Stimulated activated CD8-positive, alpha-beta memory T cell treated with anti-CD3 and anti-CD28 coated beads, Interleukin-7, amount 100 ng/mL, for 48 hours (primary cell): ENCODE data around the gene KDM4B.

Experiments
- DNase-seq, 2 donors: peaks; one replicate each; pipeline ENCODE4 v3.0.0-alpha.2; 2020; ENCODE audit warnings: low read depth in 1 of 2; ENCODE audit errors: extremely low read depth in 1 of 2

Gene KDM4B

GRCh38 chr19:5132206-5132560 lies 163.3 kb downstream of the KDM4B start:
- no peak for DNase-seq

GRCh38 chr19:5132698-5133651 lies 164.1 kb downstream of the KDM4B start:
- DNase-seq, result no peak

GRCh38 chr19:5133986-5134595 lies 165.2 kb downstream of the KDM4B start:
- no peak for DNase-seq

GRCh38 chr19:5134691-5135090 lies 165.8 kb downstream of the KDM4B start:
- DNase-seq, result no peak

- DNase-seq, result no peak
These were observed 167.4 kb downstream of the KDM4B start for GRCh38 chr19:5136073-5136855.

DNA sequence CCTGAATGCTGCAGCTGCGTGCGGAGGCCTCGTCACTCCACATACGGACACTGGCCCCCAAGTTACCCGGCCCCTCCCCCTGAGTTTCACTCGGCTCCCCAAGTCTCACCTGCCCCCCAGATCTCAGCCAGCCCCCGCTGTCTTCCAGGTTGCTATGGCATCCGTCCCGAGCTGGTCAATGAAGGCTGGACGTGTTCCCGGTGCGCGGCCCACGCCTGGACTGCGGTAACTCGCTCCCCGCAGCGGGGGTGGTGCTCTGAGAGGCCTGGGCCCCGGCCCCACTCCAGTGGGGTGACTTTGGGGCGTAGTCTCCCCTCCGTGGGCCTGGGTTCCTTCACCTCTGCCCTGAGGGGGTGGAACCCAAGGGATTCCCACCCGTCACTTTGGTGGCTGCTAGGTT lies 168.2 kb downstream of the KDM4B start:
- no peak for DNase-seq

- DNase-seq, result no peak
These were observed 168.7 kb downstream of the KDM4B start for GRCh38 chr19:5137571-5138124.

DNA sequence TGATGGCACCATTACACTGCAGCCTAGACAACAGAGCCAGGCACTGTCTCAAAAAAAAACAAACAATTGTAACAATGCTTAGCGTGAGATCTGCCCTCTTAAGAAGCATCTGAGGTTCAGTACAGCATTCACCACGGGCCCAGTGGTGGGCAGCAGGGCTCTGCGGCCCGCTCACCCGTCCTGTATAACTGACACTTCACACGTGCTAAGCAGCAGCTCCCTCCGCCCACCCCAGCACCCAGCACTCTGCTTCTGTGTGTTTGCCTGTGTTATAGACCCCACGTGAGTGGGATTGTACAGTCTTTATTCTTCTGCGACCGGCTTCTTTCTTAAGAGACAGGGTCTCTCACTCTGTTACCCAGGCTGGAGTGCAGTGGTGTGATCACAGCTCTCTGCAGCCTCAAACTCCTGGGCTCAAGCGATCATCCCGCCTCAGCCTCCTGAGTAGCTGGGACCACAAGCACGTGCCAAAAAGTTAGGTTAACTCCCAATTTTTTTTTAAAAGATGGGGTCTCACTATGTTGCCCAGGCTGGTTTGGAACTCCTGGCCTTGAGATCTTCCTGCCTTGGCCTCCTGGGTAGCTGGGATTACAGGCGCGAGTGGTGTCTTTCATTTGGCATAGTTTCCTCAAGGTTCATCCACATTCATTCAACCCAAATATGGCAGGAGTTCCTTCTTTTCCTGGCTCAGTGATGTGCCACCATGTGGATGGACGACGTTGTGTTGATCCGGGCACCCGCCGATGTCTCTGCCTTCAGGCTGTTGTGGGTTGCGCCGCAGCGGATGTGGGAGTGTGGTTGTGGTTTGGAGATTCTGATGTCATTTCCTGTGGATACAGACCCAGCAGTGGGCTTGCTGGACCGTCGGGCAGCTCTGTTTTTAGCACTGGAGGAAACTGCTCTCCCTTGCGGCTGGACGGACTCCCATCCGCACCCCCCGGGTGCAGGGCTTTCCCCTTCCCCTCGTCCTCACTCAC lies 170.0 kb downstream of the KDM4B start:
- peak; percentile 75 to 77 for DNase-seq

DNA sequence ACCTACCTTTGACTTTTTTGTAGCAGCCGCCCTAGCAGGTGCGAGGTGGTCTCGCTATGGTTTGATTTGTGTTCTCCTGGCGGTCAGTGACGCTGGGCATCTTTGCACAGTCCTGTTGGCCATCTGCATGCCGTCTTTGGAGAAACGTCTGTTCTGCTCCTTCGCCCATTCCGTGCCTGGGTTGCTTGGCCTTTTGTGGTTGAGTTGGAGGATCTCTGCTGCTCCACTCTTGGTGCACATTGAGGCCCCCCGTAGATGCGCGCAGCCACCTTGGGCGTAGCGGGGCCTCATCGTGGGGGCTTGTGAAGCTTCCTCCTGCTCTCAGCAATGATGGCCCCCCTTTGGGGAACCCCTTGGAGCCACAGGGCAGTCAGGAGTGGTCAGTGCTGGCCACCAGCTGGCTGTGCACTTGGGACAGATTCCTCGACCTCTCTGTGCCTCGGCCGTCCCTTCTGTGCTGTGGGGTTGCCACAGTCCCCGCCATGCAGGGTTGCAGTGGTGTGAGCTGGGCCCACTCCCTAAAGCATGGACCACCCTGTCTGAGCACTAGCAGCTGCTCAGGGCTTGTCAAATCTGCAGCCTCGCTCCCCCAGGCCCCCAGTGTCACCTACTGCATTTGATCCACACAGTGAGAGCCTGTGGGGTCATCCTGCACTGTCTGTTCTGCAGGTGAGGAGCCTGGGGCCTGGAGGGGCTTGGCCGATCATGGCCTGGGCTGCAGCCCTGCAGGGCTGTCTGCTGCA lies 170.8 kb downstream of the KDM4B start:
- no peak for DNase-seq

- DNase-seq, result no peak
These were observed 172.4 kb downstream of the KDM4B start for GRCh38 chr19:5141129-5141849.

GRCh38 chr19:5141850-5142724 lies 173.2 kb downstream of the KDM4B start:
- no peak for DNase-seq

- no peak for DNase-seq
These were observed 173.8 kb downstream of the KDM4B start for GRCh38 chr19:5142725-5143097.

DNA sequence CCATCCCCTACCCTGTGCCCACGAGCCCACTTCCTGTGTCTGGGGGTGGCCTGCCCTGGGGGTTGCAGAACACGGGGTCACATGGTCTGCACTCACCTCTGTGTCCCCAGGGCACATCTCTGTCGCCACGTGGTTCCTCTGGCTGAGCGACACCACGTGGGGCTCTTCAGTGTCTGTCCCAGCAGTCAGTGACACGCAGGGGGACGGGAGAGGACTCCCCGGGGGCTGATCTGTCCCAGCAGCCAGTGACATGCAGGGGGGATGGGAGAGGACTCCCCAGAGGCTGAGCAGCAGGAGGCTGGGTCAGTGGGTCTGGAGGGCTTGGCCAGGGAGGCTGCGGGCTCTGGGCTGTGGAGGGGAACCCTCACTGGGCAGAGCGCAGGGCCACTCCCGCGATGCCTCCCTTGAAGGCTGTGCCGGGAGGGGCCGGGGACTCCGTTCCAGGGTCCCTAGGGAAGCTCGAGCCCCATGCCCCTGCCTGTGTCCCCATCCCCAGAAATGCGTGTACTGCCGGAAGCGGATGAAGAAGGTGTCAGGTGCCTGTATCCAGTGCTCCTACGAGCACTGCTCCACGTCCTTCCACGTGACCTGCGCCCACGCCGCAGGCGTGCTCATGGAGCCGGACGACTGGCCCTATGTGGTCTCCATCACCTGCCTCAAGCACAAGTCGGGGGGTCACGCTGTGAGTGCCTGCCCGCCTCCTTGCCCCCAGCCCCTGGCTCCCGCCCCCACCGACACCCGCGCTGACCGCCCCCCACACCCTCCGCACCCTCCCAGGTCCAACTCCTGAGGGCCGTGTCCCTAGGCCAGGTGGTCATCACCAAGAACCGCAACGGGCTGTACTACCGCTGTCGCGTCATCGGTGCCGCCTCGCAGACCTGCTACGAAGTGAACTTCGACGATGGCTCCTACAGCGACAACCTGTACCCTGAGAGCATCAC lies 174.8 kb downstream of the KDM4B start:
- no peak for DNase-seq

- no peak for DNase-seq
These were observed 175.7 kb downstream of the KDM4B start for GRCh38 chr19:5144545-5145179.

DNA sequence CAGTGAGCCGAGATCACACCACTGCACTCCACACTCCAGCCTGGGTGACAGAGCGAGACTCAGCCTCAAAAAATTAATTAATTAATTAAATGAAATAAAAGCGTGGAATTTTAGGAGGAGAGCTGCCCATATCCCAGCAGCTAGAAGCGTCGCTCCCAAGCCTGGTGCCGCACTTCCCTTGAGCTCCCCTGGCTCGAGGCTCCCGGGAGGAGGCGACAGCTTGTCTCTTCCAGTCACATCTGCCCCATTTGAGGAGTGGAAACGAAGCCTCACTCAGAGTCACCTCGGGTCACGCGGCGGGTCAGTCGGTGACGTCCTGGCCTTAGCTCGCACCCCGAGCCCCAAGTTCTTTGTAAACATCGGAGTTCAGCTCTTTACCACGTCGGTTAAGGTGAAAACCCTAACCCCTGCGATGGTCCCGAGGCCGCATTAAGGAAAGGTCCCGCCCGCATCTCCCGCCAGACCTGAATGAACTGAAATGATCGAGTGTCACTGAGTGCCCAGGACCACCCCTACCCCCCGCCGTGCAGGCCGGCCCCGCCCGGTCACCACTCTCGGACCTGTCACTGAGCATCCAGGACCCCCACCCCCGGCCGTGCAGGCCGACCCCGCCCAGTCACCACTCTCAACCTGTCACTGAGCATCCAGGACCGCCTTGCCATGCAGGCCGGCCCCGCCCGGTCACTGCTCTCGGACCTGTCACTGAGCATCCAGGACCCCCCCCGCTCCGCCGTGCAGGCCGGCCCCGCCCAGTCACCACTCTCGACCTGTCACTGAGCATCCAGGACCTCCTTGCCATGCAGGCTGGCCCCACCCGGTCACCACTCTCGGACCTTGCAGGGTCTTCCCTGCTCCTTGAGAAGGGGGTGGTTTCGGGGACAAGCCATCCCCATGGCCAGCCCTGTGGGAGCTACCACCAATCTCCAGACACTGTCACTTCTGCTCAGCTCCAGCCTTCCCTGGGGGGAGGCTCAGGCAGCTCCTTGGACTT lies 176.9 kb downstream of the KDM4B start:
- no peak for DNase-seq
